Right atrium auricular region (tissue), 2 donors: ENCODE results near the gene CISTR. TPM values are rescaled to one million over a fixed set of nuclear protein-coding genes. Genes with fewer than 3 reads are reported as not detected.
A peak's percentile ranks its signal among the peaks of the same experiment; 100 is the strongest.

Source experiments
- DNase-seq: peaks from one replicate; pipeline ENCODE4 v3.0.0-alpha.2; 2019; ENCODE audit warnings: low spot score
- H3K27ac ChIP-seq, 2 donors: fragments of 200-600 bp; sonication (generic); 1 replicate in 1 of 2; 2 replicates in 1 of 2; pipeline ENCODE4 v1.5.1; 2016 to 2019
- H3K27me3 ChIP-seq, 2 donors: fragments of 200-600 bp; sonication (generic); one replicate each; pipeline versions ENCODE4 v1.5.1 to v1.6.0; 2017 to 2019
- H3K36me3 ChIP-seq: fragments of 200-600 bp; sonication (generic); one replicate; pipeline ENCODE4 v1.5.1; 2016
- H3K4me1 ChIP-seq, 2 donors: fragments of 200-600 bp; sonication (generic); one replicate each; pipeline versions ENCODE4 v1.5.1 to v1.6.0; 2017 to 2019
- H3K4me3 ChIP-seq, 2 donors: fragments of 200-600 bp; sonication (generic); 1 replicate in 1 of 2; 2 replicates in 1 of 2; pipeline ENCODE4 v1.5.1; 2017 to 2019; ENCODE audit warnings: mild to moderate bottlenecking in 1 of 2, moderate library complexity in 1 of 2
- H3K9me3 ChIP-seq, 2 donors: fragments of 200-600 bp; sonication (generic); one replicate each; pipeline ENCODE4 v1.5.1; 2019
- total RNA-seq, 2 donors: library from RNA; depleted of rRNA; stranded (reverse); fragments of >200 nt; gene quantifications; one replicate each; pipeline ENCODE4 v1.1.0, GENCODE V29; 2016
- TF ChIP-seq, protein P1 (sequence below), 2 donors: fragments of 200-600 bp; sonication (generic); IDR thresholded peaks; one replicate each; pipeline ENCODE4 v1.5.1; 2019; ENCODE audit warnings: antibody characterized with exemption in 2 of 2

Gene CISTR
- total RNA-seq, 2 donors from 2014 or later = 3.7 TPM; not detected in 1

DNA sequence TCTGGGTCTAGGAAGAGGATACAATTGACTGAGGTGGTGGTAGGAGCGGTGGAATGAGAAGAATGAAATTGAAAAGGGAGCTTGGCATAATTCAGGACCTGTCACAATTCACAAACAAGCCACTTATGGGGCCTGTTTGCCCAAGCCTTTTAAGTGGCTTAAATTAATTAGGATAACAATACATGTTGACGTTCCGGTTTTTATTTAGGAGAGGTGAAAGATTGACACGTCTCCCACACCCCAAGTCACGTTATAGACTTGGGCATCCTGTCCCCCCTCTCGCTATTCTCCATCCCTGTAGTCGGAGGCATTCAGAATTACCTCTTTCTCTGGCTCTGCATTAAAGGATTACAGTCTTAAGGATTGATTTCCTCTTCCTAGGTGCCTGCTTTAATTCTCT lies 23.6 kb downstream of the CISTR start:
- no peaks in the 10 kb centered on the region for H3K9me3 ChIP-seq
- peak overlapping the region; percentile 76 to 90 for H3K27ac ChIP-seq
- peaks cover 0 to 23% of the 10 kb centered on the region in 2 donors for H3K4me1 ChIP-seq
- no peak for DNase-seq
- TF ChIP-seq, protein P1, sequence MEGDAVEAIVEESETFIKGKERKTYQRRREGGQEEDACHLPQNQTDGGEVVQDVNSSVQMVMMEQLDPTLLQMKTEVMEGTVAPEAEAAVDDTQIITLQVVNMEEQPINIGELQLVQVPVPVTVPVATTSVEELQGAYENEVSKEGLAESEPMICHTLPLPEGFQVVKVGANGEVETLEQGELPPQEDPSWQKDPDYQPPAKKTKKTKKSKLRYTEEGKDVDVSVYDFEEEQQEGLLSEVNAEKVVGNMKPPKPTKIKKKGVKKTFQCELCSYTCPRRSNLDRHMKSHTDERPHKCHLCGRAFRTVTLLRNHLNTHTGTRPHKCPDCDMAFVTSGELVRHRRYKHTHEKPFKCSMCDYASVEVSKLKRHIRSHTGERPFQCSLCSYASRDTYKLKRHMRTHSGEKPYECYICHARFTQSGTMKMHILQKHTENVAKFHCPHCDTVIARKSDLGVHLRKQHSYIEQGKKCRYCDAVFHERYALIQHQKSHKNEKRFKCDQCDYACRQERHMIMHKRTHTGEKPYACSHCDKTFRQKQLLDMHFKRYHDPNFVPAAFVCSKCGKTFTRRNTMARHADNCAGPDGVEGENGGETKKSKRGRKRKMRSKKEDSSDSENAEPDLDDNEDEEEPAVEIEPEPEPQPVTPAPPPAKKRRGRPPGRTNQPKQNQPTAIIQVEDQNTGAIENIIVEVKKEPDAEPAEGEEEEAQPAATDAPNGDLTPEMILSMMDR (IDR thresholded peaks at IDR 0.05) = no peak
- no peaks in the 10 kb centered on the region for H3K27me3 ChIP-seq
- H3K4me3 ChIP-seq = peak overlapping the region; percentile 46 to 84
- H3K36me3 ChIP-seq = peaks cover 19% of the 10 kb centered on the region

DNA sequence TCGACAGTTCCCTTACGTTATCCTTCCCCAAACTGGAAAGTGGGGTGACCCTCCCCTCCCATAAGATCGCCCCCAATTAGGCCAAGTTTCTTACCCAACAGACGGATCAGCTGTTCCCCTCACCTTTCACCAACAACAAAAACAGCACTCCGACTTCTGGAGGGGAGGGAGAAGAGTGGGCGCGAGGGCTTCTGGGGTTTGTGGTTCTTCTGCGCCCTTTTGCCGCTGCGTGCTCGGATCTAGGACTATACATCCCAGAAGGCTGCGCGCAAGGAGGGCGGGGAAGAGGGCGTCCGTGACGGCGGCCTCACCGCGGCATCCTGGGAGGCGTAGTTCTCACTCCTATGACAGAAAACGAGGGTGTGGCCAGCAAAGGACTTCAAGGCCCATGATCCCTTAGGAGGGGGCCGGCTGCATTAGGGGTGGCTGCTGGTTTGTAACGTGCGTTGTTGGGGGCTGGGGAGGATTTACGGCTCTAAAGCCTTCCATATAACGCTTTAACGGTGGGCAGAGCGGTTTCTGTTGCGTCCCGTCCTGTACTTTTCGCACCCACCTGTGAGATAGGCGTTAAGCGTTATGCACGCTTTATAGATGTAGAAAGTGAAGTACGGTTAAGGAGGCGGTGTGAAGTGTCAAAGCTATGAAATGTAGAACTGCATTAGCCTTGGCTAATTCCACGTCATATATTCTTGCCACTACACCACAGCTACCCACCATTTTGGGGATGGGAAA lies 24.3 kb downstream of the CISTR start, which contains the start of gene CALCOCO1:
CALCOCO1 (minus strand) TSS at position 143 of the 732 bp plus-strand sequence. CDS start 2,210 bp downstream, outside the sequence.
- Histone ChIP-seq H3K4me3 (peak within 1 kb of the TSS; percentile 75 to 84), H3K9me3 (no peaks in the 10 kb centered on the region), H3K27ac (peak within 1 kb of the TSS; percentile 76 to 90), H3K27me3 (no peaks in the 10 kb centered on the region), H3K36me3 (peaks cover 26% of the 10 kb centered on the region), H3K4me1 (peaks cover 0 to 23% of the 10 kb centered on the region in 2 donors)
- DNase-seq = peak; percentile 98
- TF ChIP-seq, protein P1 (IDR thresholded peaks at IDR 0.05) = no peak

DNA sequence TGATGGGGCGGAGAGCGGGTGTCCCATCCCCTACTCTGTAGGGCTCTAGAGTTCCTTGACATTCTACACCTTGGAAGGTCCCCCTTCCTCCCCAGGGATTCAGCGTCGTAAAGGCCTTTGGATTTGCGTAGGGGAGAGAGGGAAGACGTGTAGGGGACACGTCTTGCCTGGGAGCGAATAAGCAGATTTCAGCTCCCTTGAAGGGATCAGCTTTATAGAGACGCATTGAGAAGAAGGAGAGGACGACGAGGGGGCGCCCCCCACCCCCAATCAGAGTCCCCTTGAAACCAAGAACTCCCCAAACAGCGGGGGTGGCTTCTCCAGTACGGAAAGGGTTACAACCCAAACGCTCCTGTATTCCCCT lies 24.9 kb downstream of the CISTR start:
- DNase-seq = no peak

DNA sequence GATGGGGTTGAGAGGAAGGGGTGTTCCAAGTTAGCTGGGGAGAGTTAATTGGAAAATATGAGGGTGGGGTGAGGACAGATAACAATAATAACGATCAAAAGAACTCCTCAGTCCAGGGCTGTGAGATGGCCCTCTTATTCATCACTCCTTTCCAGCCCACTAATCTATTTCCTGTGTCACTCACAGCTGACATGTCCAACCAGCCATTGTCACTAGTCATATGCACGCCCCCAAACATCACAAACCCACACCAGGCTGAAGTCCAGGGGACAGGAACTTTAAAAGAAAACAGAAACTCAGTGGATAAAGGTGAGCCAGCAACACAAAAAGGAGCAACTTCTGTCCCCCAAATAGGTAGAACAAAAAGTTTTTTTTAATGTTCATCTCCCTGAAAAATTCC lies 25.4 kb downstream of the CISTR start:
- peaks cover 37% of the 10 kb centered on the region for H3K36me3 ChIP-seq
- H3K27me3 ChIP-seq = no peaks in the 10 kb centered on the region
- H3K4me1 ChIP-seq = peaks cover 0 to 23% of the 10 kb centered on the region in 2 donors
- no peaks in the 10 kb centered on the region for H3K9me3 ChIP-seq
- DNase-seq = no peak
- TF ChIP-seq, protein P1 (IDR thresholded peaks at IDR 0.05) = no peak
- H3K4me3 ChIP-seq = peak overlapping the region; percentile 75 to 84
- H3K27ac ChIP-seq = peak overlapping the region in 1 of 2 donors; percentile 90

More for the DNA sequence above, 24.9 kb downstream of the CISTR start:
- Histone ChIP-seq H3K36me3 (peaks cover 32% of the 10 kb centered on the region), H3K4me1 (peaks cover 0 to 23% of the 10 kb centered on the region in 2 donors), H3K27me3 (no peaks in the 10 kb centered on the region), H3K27ac (peak overlapping the region; percentile 76 to 90), H3K9me3 (no peaks in the 10 kb centered on the region), H3K4me3 (peak overlapping the region; percentile 75 to 84)
- TF ChIP-seq, protein P1 (IDR thresholded peaks at IDR 0.05) = no peak

DNA sequence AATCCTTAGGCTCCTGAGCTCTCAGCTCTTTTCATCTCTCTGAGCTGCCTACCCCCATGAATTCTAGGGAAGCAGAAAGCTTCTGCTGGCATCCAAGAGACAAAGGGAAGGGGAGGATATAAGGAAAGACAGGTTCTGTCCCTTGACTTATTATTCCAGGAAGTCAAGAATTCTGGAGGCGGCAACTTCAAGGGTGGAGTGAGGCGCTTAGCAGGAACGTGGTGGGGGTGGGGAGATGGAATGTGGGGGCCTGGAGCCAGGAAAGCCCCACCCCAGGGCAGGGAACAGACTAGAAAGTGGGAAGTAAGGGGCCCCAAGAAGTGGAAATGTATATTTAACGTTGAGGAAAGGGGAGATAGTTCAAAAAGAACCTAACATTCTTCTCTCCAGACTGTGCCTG lies 26.0 kb downstream of the CISTR start:
- Histone ChIP-seq H3K9me3 (no peaks in the 10 kb centered on the region), H3K27ac (no peak overlapping the region), H3K27me3 (no peaks in the 10 kb centered on the region), H3K4me3 (peak overlapping the region in 1 of 2 donors; percentile 1), H3K36me3 (peaks cover 43% of the 10 kb centered on the region), H3K4me1 (peaks cover 0 to 23% of the 10 kb centered on the region in 2 donors)
- DNase-seq = no peak
- TF ChIP-seq, protein P1 (IDR thresholded peaks at IDR 0.05) = no peak
